Kidney epithelial cell (primary cell): ENCODE measurements around the gene VTI1A. TPM values are rescaled to one million over a fixed set of nuclear protein-coding genes. Genes with fewer than 3 reads are reported as not detected.

Source experiments
- DNase-seq: peaks from one replicate; pipeline ENCODE4 v3.0.0-alpha.2; 2010; ENCODE audit warnings: low read depth
- H3K27me3 ChIP-seq: 2 replicates; pipeline ENCODE4 v1.6.0; 2011; ENCODE audit warnings: low read length; ENCODE audit not compliant: control insufficient read depth, insufficient read depth
- H3K36me3 ChIP-seq: 2 replicates; pipeline ENCODE4 v1.5.1; 2011; ENCODE audit warnings: low read length; ENCODE audit not compliant: control insufficient read depth, insufficient read depth
- H3K4me3 ChIP-seq: 2 replicates; pipeline ENCODE4 v1.5.1; 2011; ENCODE audit warnings: low read depth, mild to moderate bottlenecking, control low read depth, low read length
- total RNA-seq: library from RNA; depleted of rRNA; stranded (reverse); fragments of >200 nt; gene quantifications from 2 replicates; pipeline ENCODE4 v1.2.3, GENCODE V29; 2015
- TF ChIP-seq, protein P1 (sequence below): IDR thresholded peaks from 2 replicates; pipeline ENCODE4 v1.5.1; 2011; ENCODE audit warnings: mild to moderate bottlenecking, moderate library complexity, low read length, control low read depth, inconsistent platforms; ENCODE audit not compliant: insufficient read depth, poor library complexity, severe bottlenecking

The VTI1A gene
- total RNA-seq, 1 donor from 2014 or later, result 45.7 TPM

DNA sequence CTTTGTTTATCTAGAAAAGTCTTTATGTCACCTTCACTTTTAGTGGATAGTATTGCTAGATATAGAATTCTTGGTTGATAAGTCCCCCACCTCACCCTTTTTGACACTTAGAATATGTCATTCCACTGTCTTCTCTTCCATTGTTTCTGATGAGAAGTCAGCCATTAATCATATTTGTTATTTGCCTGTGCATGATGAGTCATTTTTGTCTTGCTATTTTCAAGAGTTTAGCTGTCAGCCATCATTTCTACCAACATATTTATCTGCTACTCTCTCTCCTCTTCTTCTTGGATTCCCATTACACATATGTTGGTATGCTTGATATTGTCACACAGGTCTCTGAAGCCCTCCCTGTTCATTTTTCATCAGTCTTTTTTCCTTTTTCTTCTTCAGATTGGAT, 342.2 kb downstream of the VTI1A start:
- no peak for DNase-seq
- TF ChIP-seq, protein P1, sequence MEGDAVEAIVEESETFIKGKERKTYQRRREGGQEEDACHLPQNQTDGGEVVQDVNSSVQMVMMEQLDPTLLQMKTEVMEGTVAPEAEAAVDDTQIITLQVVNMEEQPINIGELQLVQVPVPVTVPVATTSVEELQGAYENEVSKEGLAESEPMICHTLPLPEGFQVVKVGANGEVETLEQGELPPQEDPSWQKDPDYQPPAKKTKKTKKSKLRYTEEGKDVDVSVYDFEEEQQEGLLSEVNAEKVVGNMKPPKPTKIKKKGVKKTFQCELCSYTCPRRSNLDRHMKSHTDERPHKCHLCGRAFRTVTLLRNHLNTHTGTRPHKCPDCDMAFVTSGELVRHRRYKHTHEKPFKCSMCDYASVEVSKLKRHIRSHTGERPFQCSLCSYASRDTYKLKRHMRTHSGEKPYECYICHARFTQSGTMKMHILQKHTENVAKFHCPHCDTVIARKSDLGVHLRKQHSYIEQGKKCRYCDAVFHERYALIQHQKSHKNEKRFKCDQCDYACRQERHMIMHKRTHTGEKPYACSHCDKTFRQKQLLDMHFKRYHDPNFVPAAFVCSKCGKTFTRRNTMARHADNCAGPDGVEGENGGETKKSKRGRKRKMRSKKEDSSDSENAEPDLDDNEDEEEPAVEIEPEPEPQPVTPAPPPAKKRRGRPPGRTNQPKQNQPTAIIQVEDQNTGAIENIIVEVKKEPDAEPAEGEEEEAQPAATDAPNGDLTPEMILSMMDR, result no peak
- Histone ChIP-seq H3K27me3 (no peaks in the 10 kb centered on the region), H3K4me3 (no peak overlapping the region), H3K36me3 (no peaks in the 10 kb centered on the region)

DNA sequence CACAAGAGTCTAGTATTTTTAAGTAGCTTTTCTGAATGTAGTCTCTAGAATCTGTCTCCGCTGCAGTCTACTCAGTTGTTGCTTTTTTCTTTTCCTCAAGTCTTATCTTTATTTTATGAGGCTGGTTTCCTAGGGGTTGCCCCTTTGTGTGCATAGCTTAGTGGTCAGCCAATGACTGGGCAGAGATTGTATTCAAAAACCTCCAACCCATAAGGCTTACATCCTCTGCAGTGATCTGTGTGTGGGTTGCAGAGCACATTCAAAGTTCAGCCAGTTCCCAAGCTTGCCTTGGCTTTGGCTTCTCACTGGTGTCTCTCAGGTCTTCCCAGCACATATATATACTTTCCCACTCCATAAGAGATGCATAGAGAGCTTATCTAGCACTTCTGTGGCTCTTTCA, 343.0 kb downstream of the VTI1A start:
- Histone ChIP-seq H3K36me3 (no peaks in the 10 kb centered on the region), H3K27me3 (no peaks in the 10 kb centered on the region), H3K4me3 (no peak overlapping the region)
- no peak for DNase-seq
- TF ChIP-seq, protein P1, result no peak

DNA sequence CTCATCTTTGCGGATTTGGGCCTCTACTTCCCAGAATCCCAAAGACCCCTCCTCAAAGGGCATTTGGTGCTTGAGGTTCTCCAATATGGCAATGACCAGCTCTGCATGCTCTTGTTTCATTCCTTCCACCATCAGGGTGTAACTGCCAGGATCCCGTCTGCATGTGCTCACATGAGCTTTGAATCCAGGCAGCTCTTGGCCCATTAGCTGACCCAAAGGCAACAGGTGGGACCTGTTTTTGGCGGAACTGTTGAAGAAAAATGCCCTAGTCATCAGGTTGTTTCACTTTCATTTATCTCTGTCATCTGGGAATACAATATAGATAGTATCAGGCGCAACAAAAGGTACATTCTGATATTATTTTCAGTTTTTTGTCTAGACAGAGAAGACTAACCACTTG, 343.9 kb downstream of the VTI1A start:
- Histone ChIP-seq H3K27me3 (no peaks in the 10 kb centered on the region), H3K4me3 (no peak overlapping the region), H3K36me3 (no peaks in the 10 kb centered on the region)
- DNase-seq, result no peak
- TF ChIP-seq, protein P1, result no peak

DNA sequence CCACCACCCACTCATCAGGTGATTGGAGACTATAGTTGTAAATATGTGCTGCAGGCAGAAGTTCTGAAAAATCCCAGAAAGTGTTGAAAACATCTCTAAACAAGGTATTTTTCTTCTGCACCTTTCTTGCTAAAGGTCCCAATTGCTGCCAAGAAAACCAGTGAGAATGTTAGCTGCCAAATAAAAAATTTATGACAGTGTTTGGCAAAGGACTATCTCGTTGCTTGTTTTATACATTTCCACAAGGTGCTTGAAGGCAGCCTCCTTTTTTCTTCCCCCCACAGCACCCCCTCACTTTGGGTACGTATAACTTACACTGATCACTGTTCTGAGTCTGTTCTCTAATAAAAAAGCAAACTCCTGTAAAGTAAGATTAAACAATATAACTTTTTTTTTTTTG, 344.4 kb downstream of the VTI1A start:
- Histone ChIP-seq H3K4me3 (no peak overlapping the region), H3K27me3 (no peaks in the 10 kb centered on the region), H3K36me3 (no peaks in the 10 kb centered on the region)
- DNase-seq, result no peak
- TF ChIP-seq, protein P1, result no peak

DNA sequence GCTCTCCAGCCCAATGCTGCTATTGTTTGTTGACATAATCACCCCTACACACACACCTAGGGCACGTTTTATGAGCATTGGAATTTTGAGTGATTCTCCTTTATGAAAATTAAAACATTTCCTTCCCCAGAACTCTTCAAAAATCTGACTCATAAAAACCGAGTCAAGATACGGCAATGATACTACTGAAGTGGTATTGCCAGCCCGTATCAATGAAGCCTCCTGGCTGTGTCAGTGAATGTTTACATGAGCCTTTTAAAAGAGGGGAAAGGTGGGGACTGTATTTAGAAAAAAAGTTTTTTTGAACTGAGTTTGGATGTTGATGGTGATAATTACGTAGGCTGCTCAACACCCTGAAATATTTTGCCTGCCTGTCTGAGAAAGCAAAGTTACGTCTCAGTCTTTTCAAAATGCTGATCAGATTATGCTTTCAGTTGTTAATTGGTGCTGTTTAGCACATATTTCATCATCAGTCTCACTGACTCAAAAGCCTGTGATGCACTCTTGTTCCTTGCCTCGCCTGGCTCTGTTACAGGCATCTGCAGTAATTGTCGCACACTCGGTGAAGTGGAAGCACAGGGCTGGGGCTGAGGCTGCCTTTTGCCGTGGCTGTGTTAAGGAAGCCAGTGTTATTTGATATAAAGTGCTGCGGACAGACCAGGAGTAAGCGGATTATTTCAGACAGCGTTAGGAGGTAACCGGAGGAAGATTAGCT, 345.6 kb downstream of the VTI1A start:
- H3K36me3 ChIP-seq, result no peaks in the 10 kb centered on the region
- no peak for DNase-seq
- TF ChIP-seq, protein P1, result no peak
- no peaks in the 10 kb centered on the region for H3K27me3 ChIP-seq
- H3K4me3 ChIP-seq, result no peak overlapping the region

DNA sequence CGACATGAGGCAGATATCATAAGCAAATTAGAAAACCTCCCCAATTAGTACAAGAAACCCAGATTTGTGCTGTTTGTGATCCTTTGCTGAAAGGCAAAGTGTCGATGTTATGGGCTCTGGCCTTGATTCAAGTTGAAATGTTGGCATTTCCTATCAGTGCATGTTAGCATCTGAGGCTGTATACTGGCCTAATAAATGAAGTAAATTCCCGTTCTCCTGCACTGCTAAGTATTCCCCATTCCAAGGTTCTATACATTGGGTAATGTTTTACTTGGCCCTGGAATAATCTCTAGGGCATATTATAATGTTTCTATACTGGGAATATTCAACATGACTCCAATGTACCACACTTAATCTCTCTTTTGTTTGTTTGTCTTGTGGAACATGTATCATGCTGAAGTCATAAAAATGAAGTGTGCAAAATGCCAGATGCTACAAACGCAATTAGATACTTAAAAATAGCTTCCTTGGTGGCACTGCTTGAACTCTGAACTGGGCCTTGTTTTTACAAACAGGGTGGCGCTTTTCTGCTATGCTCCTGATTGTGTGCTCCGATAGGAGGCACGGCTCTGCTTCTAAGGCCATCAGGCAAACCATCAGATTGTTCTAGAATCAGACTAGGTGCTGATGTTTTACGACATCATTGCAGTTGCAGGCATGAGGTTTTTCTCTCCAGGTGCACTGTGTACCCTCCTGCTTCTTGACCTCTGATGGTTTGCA, 346.3 kb downstream of the VTI1A start:
- Histone ChIP-seq H3K36me3 (no peaks in the 10 kb centered on the region), H3K4me3 (no peak overlapping the region), H3K27me3 (no peaks in the 10 kb centered on the region)
- TF ChIP-seq, protein P1, result no peak
- no peak for DNase-seq
